GM12891 (cell line): Measurements from ENCODE around the gene LASP1.

ENCODE experiments used
- PAX5 ChIP-seq: IDR thresholded peaks from 2 replicates; pipeline ENCODE4 v1.6.1; 2011; ENCODE audit warnings: low read length, moderate library complexity, mild to moderate bottlenecking; ENCODE audit not compliant: insufficient read depth, severe bottlenecking
- POLR2A ChIP-seq: IDR thresholded peaks from 2 replicates; pipeline ENCODE4 v1.6.1; 2011; ENCODE audit warnings: low read depth, low read length, control low read depth
- POLR2AphosphoS5 ChIP-seq: IDR thresholded peaks from 2 replicates; pipeline ENCODE4 v1.6.1; 2011; ENCODE audit warnings: low read depth, low read length, control low read depth
- POU2F2 ChIP-seq: IDR thresholded peaks from 2 replicates; pipeline ENCODE4 v1.6.1; 2011; ENCODE audit warnings: low read depth, mild to moderate bottlenecking, control low read depth, low read length, moderate library complexity
- SPI1 ChIP-seq: IDR thresholded peaks from 2 replicates; pipeline ENCODE4 v1.6.1; 2011; ENCODE audit warnings: low read depth, low read length, control low read depth
- TAF1 ChIP-seq: IDR thresholded peaks from 2 replicates; pipeline ENCODE4 v1.6.1; 2011; ENCODE audit warnings: low read depth, low read length, control low read depth

- TF ChIP-seq POLR2A = no peak
- no peak for TF ChIP-seq PAX5
- no peak for TF ChIP-seq POU2F2
- TF ChIP-seq SPI1 = no peak
- no peak for TF ChIP-seq TAF1
- no peak for TF ChIP-seq POLR2AphosphoS5
These were observed 23.3 kb downstream of the LASP1 start for GRCh38 chr17:38893113-38893512.
